Neural progenitor cell (in vitro differentiated cells): ENCODE results near the gene OAF. TPM values are rescaled to one million over a fixed set of nuclear protein-coding genes. Genes with fewer than 3 reads are reported as not detected.
A peak's percentile ranks its signal among the peaks of the same experiment; 100 is the strongest.

Source experiments
- DNase-seq: peaks from one replicate; pipeline ENCODE4 v3.0.0-alpha.2; 2016; ENCODE audit warnings: low spot score
- H2AFZ ChIP-seq: fragments of 200-600 bp; sonication (generic); replicated peaks from 2 replicates; pipeline ENCODE4 v1.6.1; 2016; ENCODE audit warnings: antibody characterized with exemption
- H3F3A ChIP-seq: fragments of 200-600 bp; sonication (generic); 2 replicates; pipeline ENCODE4 v1.6.1; 2016; ENCODE audit warnings: antibody characterized with exemption, low read depth
- H3K27ac ChIP-seq: fragments of 200-600 bp; sonication (generic); 2 replicates; pipeline ENCODE4 v1.5.1; 2016; ENCODE audit warnings: mild to moderate bottlenecking
- H3K27me3 ChIP-seq: fragments of 200-600 bp; sonication (generic); 2 replicates; pipeline ENCODE4 v1.6.1; 2016; ENCODE audit warnings: mild to moderate bottlenecking, moderate library complexity
- H3K36me3 ChIP-seq: fragments of 200-600 bp; sonication (generic); 2 replicates; pipeline ENCODE4 v1.5.1; 2016
- H3K4me1 ChIP-seq: fragments of 200-600 bp; sonication (generic); 2 replicates; pipeline ENCODE4 v1.6.1; 2016; ENCODE audit warnings: mixed run types
- H3K4me2 ChIP-seq: fragments of 200-600 bp; sonication (generic); 2 replicates; pipeline ENCODE4 v1.6.1; 2016
- H3K4me3 ChIP-seq: fragments of 200-600 bp; sonication (generic); 2 replicates; pipeline ENCODE4 v1.5.1; 2016
- H3K79me2 ChIP-seq: fragments of 200-600 bp; sonication (generic); 2 replicates; pipeline ENCODE4 v1.6.1; 2016; ENCODE audit warnings: low read depth
- H3K9ac ChIP-seq: fragments of 200-600 bp; sonication (generic); 2 replicates; pipeline ENCODE4 v1.6.1; 2016
- H3K9me3 ChIP-seq: fragments of 200-600 bp; sonication (generic); 2 replicates; pipeline ENCODE4 v1.5.1; 2016; ENCODE audit warnings: low read depth
- H4K20me1 ChIP-seq: fragments of 200-600 bp; sonication (generic); 2 replicates; pipeline ENCODE4 v1.6.1; 2016; ENCODE audit warnings: low read depth
- H3K27ac Mint-ChIP-seq: 3 replicates; pipeline ENCODE4 v1.8.0; 2021; ENCODE audit warnings: mixed read lengths
- H3K27me3 Mint-ChIP-seq: 2 replicates; pipeline ENCODE4 v1.8.0; 2022; ENCODE audit warnings: low read depth, mild to moderate bottlenecking, inconsistent platforms, moderate library complexity, mixed read lengths; ENCODE audit not compliant: insufficient read depth
- H3K36me3 Mint-ChIP-seq: 3 replicates; pipeline ENCODE4 v1.8.0; 2021; ENCODE audit warnings: mixed read lengths
- H3K4me1 Mint-ChIP-seq: 3 replicates; pipeline ENCODE4 v1.8.0; 2021; ENCODE audit warnings: mixed read lengths
- H3K4me3 Mint-ChIP-seq: 3 replicates; pipeline ENCODE4 v1.8.0; 2021; ENCODE audit warnings: mild to moderate bottlenecking, moderate library complexity, mixed read lengths
- H3K9me3 Mint-ChIP-seq: 3 replicates; pipeline ENCODE4 v1.8.0; 2020; ENCODE audit warnings: mixed read lengths
- EZH2 ChIP-seq: fragments of 200-600 bp; sonication (generic); IDR thresholded peaks from 2 replicates; pipeline ENCODE4 v1.6.1; 2017; ENCODE audit warnings: antibody characterized with exemption, mild to moderate bottlenecking, moderate library complexity
- EZH2phosphoT487 ChIP-seq: fragments of 200-600 bp; sonication (generic); IDR thresholded peaks from 2 replicates; pipeline ENCODE4 v1.6.1; 2017; ENCODE audit warnings: antibody characterized with exemption
- total RNA-seq: library from RNA; depleted of rRNA; stranded (reverse); fragments of >200 nt; gene quantifications from 2 replicates; pipeline ENCODE4 v1.2.3, GENCODE V29; 2015; ENCODE audit warnings: low replicate concordance
- TF ChIP-seq, protein P1 (sequence below): fragments of 200-600 bp; sonication (generic); IDR thresholded peaks from 2 replicates; pipeline ENCODE4 v1.5.1; 2017; ENCODE audit warnings: antibody characterized with exemption, mild to moderate bottlenecking

The OAF gene
- total RNA-seq, 1 donor from 2014 or later, result 0.47 TPM

DNA sequence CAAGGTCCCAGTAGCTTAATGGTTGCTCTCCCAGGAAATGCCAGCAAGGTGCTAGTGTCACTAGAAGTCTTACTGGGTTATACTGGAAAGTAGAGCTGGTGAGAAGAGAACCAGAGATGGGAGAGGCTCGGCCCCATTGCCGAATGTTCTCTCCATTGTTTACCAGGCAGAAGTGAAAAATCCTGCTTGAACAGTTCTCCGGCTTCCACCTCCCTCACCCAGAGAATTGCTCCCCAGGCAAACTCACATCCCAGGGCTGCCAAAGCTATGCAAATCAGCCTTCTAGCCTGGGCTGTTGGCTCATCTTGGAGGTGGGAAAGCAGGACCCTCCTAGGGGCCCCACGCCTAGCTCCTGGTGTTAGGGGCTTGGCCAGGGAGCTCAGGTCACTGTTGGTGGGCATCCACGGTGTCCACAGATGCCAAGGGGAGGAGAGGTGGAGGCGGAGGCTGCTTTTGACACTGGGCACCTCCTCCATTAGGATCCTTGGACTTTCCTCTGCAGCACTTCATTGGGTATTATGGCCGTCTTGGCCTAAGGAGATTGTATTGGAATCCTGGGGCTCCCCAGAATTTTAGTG lies 49.2 kb downstream of the OAF start:
- no peaks in the 10 kb centered on the region for H3K36me3 Mint-ChIP-seq
- Histone ChIP-seq H3K36me3 (no peaks in the 10 kb centered on the region), H3K4me3 (no peak overlapping the region), H4K20me1 (no peaks in the 10 kb centered on the region), H3K79me2 (no peaks in the 10 kb centered on the region), H3F3A (peaks cover 17% of the 10 kb centered on the region), H3K4me1 (peaks cover 21% of the 10 kb centered on the region), H3K4me2 (no peak overlapping the region), H2AFZ (no peak overlapping the region), H3K27ac (no peak overlapping the region), H3K9ac (no peak overlapping the region), H3K9me3 (no peaks in the 10 kb centered on the region), H3K27me3 (peaks cover 13% of the 10 kb centered on the region)
- peaks cover 13% of the 10 kb centered on the region for H3K4me1 Mint-ChIP-seq
- no peak overlapping the region for H3K4me3 Mint-ChIP-seq
- TF ChIP-seq EZH2phosphoT487 (no peak), EZH2 (no peak)
- TF ChIP-seq, protein P1, sequence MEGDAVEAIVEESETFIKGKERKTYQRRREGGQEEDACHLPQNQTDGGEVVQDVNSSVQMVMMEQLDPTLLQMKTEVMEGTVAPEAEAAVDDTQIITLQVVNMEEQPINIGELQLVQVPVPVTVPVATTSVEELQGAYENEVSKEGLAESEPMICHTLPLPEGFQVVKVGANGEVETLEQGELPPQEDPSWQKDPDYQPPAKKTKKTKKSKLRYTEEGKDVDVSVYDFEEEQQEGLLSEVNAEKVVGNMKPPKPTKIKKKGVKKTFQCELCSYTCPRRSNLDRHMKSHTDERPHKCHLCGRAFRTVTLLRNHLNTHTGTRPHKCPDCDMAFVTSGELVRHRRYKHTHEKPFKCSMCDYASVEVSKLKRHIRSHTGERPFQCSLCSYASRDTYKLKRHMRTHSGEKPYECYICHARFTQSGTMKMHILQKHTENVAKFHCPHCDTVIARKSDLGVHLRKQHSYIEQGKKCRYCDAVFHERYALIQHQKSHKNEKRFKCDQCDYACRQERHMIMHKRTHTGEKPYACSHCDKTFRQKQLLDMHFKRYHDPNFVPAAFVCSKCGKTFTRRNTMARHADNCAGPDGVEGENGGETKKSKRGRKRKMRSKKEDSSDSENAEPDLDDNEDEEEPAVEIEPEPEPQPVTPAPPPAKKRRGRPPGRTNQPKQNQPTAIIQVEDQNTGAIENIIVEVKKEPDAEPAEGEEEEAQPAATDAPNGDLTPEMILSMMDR, result no peak
- H3K27me3 Mint-ChIP-seq, result peaks cover 9% of the 10 kb centered on the region
- H3K9me3 Mint-ChIP-seq, result no peaks in the 10 kb centered on the region
- DNase-seq, result no peak
- H3K27ac Mint-ChIP-seq, result no peak overlapping the region

DNA sequence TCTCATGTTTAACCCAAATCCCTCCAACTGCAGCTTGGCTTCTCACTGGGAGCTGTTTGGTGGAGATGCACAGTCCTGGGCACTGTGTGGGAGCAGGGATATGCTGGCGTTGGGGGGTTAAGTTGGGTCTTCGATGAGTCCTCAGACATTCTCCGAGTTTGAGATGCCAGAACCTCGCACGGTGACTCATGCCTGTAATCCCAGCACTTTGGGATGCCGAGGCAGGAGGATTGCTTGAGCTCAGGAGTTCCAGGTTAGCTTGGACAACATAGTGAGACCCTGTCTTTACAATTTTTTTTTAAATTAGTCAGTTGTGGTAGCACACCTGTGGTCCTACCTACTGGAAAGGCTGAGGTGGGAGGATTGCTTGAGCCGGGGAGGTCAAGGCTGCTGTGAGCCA lies 49.8 kb downstream of the OAF start:
- H3K9ac ChIP-seq, result no peak overlapping the region
- Mint-ChIP-seq H3K9me3 (no peaks in the 10 kb centered on the region), H3K27me3 (peaks cover 4% of the 10 kb centered on the region), H3K4me1 (peaks cover 8% of the 10 kb centered on the region), H3K27ac (no peak overlapping the region), H3K36me3 (no peaks in the 10 kb centered on the region), H3K4me3 (no peak overlapping the region)
- H3K36me3 ChIP-seq, result no peaks in the 10 kb centered on the region
- H3K79me2 ChIP-seq, result no peaks in the 10 kb centered on the region
- no peak overlapping the region for H3K27ac ChIP-seq
- H3K4me2 ChIP-seq, result no peak overlapping the region
- no peak for DNase-seq
- H4K20me1 ChIP-seq, result no peaks in the 10 kb centered on the region
- H3K27me3 ChIP-seq, result peaks cover 8% of the 10 kb centered on the region
- peaks cover 17% of the 10 kb centered on the region for H3K4me1 ChIP-seq
- no peaks in the 10 kb centered on the region for H3K9me3 ChIP-seq
- no peak overlapping the region for H3K4me3 ChIP-seq
- no peak overlapping the region for H2AFZ ChIP-seq
- peaks cover 16% of the 10 kb centered on the region for H3F3A ChIP-seq
- TF ChIP-seq, protein P1, result no peak
- TF ChIP-seq EZH2, result no peak
- no peak for TF ChIP-seq EZH2phosphoT487

DNA sequence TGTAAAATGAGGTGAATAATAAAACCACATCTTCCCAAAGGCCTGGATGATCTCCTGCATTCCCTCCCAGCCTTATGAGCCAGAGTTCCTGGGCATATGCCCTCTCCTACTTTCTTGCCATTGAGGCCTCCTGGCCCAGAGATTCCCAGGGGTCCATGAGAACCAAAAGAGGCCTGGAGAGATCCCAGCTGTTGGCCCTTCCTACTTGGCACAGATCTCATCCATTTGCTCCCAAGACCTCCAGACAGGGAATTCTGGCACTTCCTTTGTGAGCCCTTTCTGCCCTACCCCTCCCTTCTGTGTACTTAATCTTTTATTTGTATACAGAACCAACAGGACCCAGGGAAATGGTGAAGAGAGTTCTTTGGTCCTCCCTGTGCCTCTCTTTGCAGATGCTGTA lies 50.5 kb downstream of the OAF start:
- Histone ChIP-seq H3K4me3 (no peak overlapping the region), H3K4me2 (peak overlapping the region; percentile 8), H3K27me3 (peaks cover 2% of the 10 kb centered on the region), H3K36me3 (no peaks in the 10 kb centered on the region), H3K4me1 (peaks cover 17% of the 10 kb centered on the region), H3K79me2 (no peaks in the 10 kb centered on the region), H2AFZ (peak overlapping the region; percentile 73), H3K9ac (no peak overlapping the region), H4K20me1 (no peaks in the 10 kb centered on the region), H3K9me3 (no peaks in the 10 kb centered on the region), H3K27ac (no peak overlapping the region), H3F3A (peaks cover 10% of the 10 kb centered on the region)
- peaks cover under 1% of the 10 kb centered on the region for H3K4me1 Mint-ChIP-seq
- H3K36me3 Mint-ChIP-seq, result no peaks in the 10 kb centered on the region
- DNase-seq, result no peak
- no peaks in the 10 kb centered on the region for H3K9me3 Mint-ChIP-seq
- no peak overlapping the region for H3K4me3 Mint-ChIP-seq
- peaks cover 4% of the 10 kb centered on the region for H3K27me3 Mint-ChIP-seq
- TF ChIP-seq EZH2 (no peak), EZH2phosphoT487 (no peak)
- TF ChIP-seq, protein P1, result no peak
- H3K27ac Mint-ChIP-seq, result no peak overlapping the region
